HUDEP-2 (cell line): ENCODE data around the gene PLIN1.

Experiments
- DNase-seq, 76 experiments: peaks; one replicate each; lab custom pipeline; 2025; ENCODE audit not compliant: unreplicated experiment in 76 of 76; lab: John Stamatoyannopoulos, UW

Gene PLIN1

GRCh38 chr15:89654847-89655805 is 24.0 kb downstream of the PLIN1 start, which contains the start of gene KIF7:
KIF7 (minus strand) TSS chr15:89655467; CDS start chr15:89652930, 2,537 bp downstream.
- no peak for DNase-seq

- DNase-seq, result no peak
These were observed 24.8 kb downstream of the PLIN1 start for GRCh38 chr15:89654301-89654761.

GRCh38 chr15:89653578-89653977 is 25.6 kb downstream of the PLIN1 start:
- DNase-seq, result no peak

GRCh38 chr15:89652666-89653065 is 26.5 kb downstream of the PLIN1 start:
- DNase-seq, result no peak

GRCh38 chr15:89652131-89652530 is 27.0 kb downstream of the PLIN1 start:
- DNase-seq, result no peak

- DNase-seq, result no peak
These were observed 29.5 kb downstream of the PLIN1 start for GRCh38 chr15:89649716-89650115.

GRCh38 chr15:89649013-89649625 is 30.0 kb downstream of the PLIN1 start:
- DNase-seq, result no peak

GRCh38 chr15:89648106-89649012 is 30.8 kb downstream of the PLIN1 start:
- DNase-seq, result no peak

- DNase-seq, result peak in 62 of 76 experiments; percentile 2 to 75 (median 42)
These were observed 31.8 kb downstream of the PLIN1 start for GRCh38 chr15:89647191-89647851.

GRCh38 chr15:89646416-89647141 is 32.6 kb downstream of the PLIN1 start:
- DNase-seq, result no peak

- no peak for DNase-seq
These were observed 33.5 kb downstream of the PLIN1 start for GRCh38 chr15:89645680-89646079.

- DNase-seq, result no peak
These were observed 37.1 kb downstream of the PLIN1 start for GRCh38 chr15:89642106-89642505.

- no peak for DNase-seq
These were observed 38.1 kb downstream of the PLIN1 start for GRCh38 chr15:89641053-89641452.

- no peak for DNase-seq
These were observed 38.9 kb downstream of the PLIN1 start for GRCh38 chr15:89640245-89640644.

- DNase-seq, result no peak
These were observed 45.6 kb downstream of the PLIN1 start for GRCh38 chr15:89633585-89633984.

GRCh38 chr15:89632563-89633430 is 46.4 kb downstream of the PLIN1 start:
- DNase-seq, result no peak

GRCh38 chr15:89631902-89632264 is 47.3 kb downstream of the PLIN1 start:
- DNase-seq, result no peak

GRCh38 chr15:89630974-89631901 is 47.9 kb downstream of the PLIN1 start:
- DNase-seq, result no peak
